Astrocyte (in vitro differentiated cells and primary cell): Measurements from ENCODE around the gene SPATA9. TPM values are rescaled to one million over a fixed set of nuclear protein-coding genes. Genes with fewer than 3 reads are reported as not detected.

Experiments
- DNase-seq: peaks from one replicate; pipeline ENCODE4 v3.0.0-alpha.2; 2010; ENCODE audit warnings: low read depth
- FAIRE-seq: peaks from 2 replicates; lab custom pipeline; 2011; peaks lifted over from hg19 to GRCh38; lab: Jason Lieb, UNC
- H2AFZ ChIP-seq: 2 replicates; pipeline ENCODE4 v1.6.0; 2012; ENCODE audit warnings: low read depth, low read length, inconsistent platforms
- H3K27ac ChIP-seq: 2 replicates; pipeline ENCODE4 v1.5.1; 2011; ENCODE audit warnings: low read depth, low read length, inconsistent platforms
- H3K27me3 ChIP-seq: 2 replicates; pipeline ENCODE4 v1.6.0; 2011; ENCODE audit warnings: low read length, inconsistent platforms; ENCODE audit not compliant: insufficient read depth
- H3K36me3 ChIP-seq: 2 replicates; pipeline ENCODE4 v1.5.1; 2011; ENCODE audit warnings: low read length, inconsistent platforms; ENCODE audit not compliant: insufficient read depth
- H3K4me1 ChIP-seq: 2 replicates; pipeline ENCODE4 v1.5.1; 2011; ENCODE audit warnings: low read length, inconsistent platforms; ENCODE audit not compliant: insufficient read depth
- H3K4me2 ChIP-seq: 2 replicates; pipeline ENCODE4 v1.6.0; 2012; ENCODE audit warnings: low read length, inconsistent platforms
- H3K4me3 ChIP-seq: 2 replicates; pipeline ENCODE4 v1.5.1; 2011; ENCODE audit warnings: low read depth, mild to moderate bottlenecking, low read length, inconsistent platforms; ENCODE audit not compliant: insufficient read depth
- H3K79me2 ChIP-seq: 2 replicates; pipeline ENCODE4 v1.6.0; 2012; ENCODE audit warnings: mild to moderate bottlenecking, low read length, inconsistent platforms; ENCODE audit not compliant: insufficient read depth
- H3K9ac ChIP-seq: 2 replicates; pipeline ENCODE4 v1.6.0; 2012; ENCODE audit warnings: mild to moderate bottlenecking, low read length, inconsistent platforms
- H3K9me3 ChIP-seq: 2 replicates; pipeline ENCODE4 v1.5.1; 2012; ENCODE audit warnings: low read depth, mild to moderate bottlenecking, low read length, inconsistent platforms; ENCODE audit not compliant: insufficient read depth
- H4K20me1 ChIP-seq: 2 replicates; pipeline ENCODE4 v1.6.0; 2012; ENCODE audit warnings: low read length, inconsistent platforms; ENCODE audit not compliant: insufficient read depth
- H3K27ac Mint-ChIP-seq: one replicate; pipeline ENCODE4 v1.8.0; 2021; ENCODE audit warnings: mild to moderate bottlenecking, mixed read lengths; ENCODE audit not compliant: unreplicated experiment
- H3K27me3 Mint-ChIP-seq: one replicate; pipeline ENCODE4 v1.8.0; 2021; ENCODE audit warnings: low read depth, mixed read lengths; ENCODE audit not compliant: unreplicated experiment
- H3K36me3 Mint-ChIP-seq: one replicate; pipeline ENCODE4 v1.8.0; 2021; ENCODE audit warnings: low read depth, mixed read lengths; ENCODE audit not compliant: unreplicated experiment
- H3K4me1 Mint-ChIP-seq: one replicate; pipeline ENCODE4 v1.8.0; 2021; ENCODE audit warnings: low read depth, mixed read lengths; ENCODE audit not compliant: unreplicated experiment
- H3K4me3 Mint-ChIP-seq: one replicate; pipeline ENCODE4 v1.8.0; 2021; ENCODE audit warnings: mild to moderate bottlenecking, moderate library complexity, mixed read lengths; ENCODE audit not compliant: unreplicated experiment
- H3K9me3 Mint-ChIP-seq: one replicate; pipeline ENCODE4 v1.8.0; 2021; ENCODE audit warnings: mild to moderate bottlenecking, mixed read lengths; ENCODE audit not compliant: unreplicated experiment
- CTCF ChIP-seq: IDR thresholded peaks from 2 replicates; pipeline ENCODE4 v1.5.1; 2011; ENCODE audit warnings: low read depth, mild to moderate bottlenecking, inconsistent platforms, low read length, moderate library complexity; ENCODE audit not compliant: insufficient read depth
- EZH2 ChIP-seq: IDR thresholded peaks from 2 replicates; pipeline ENCODE4 v1.6.1; 2012; ENCODE audit warnings: mild to moderate bottlenecking, low read length, inconsistent platforms; ENCODE audit not compliant: insufficient read depth
- total RNA-seq: library from RNA; stranded (reverse); gene quantifications from 2 replicates; pipeline ENCODE4 v1.2.1, GENCODE V29; 2021

The SPATA9 gene
- total RNA-seq, 1 donor from 2014 or later, result 0.98 TPM

DNA sequence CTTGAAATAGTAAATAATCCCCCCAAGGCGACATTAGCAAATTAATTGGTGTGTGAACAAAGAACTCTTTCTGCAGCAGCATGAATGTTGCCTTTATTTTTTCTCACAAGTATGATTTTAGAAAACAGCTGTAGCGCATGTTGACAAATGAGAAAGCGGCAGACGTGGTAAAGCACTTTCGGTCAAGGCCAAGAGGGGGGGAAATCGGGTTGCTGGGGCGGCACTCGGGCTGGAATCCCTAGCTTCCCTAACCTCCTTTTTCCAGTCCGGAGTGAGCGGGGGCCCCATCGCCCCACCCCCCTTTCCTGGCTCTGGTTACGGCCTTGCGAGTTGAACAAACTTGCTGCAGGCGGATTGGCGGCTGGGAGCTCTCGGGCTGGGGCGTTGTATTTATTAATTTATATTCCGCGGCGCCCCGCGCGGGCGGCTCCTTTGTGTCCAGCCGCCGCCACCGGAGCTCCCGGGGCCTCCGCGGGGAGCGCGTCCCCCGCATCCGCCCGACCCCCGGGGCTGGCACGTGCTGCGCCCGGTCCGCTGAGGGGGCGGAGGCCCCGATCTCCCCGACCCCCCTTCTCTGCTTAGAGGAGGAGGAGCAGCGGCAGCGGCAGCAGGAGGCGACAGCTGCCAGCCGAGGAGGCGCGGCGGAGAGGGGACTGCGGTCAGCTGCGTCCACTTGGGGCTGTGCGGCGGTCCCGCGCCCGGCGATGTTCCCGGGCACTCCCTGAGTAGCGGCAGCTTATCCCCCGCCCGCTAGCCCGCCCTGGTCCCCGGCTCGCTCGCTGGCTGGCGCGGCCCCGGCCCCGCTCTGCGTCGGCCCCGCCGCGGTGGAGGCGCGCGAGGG, 48.2 kb upstream of the SPATA9 start, which contains the start of gene RHOBTB3:
Gene RHOBTB3 (plus strand): TSS at position 607 of the 841 bp plus-strand sequence. CDS start 347 bp downstream, outside the sequence.
- Mint-ChIP-seq H3K9me3 (peaks cover 1% of the 10 kb centered on the region), H3K27me3 (no peaks in the 10 kb centered on the region), H3K27ac (peak within 1 kb of the TSS; percentile 97), H3K4me3 (peak within 1 kb of the TSS; percentile 99), H3K4me1 (peaks cover 48% of the 10 kb centered on the region), H3K36me3 (peaks cover 8% of the 10 kb centered on the region)
- H3K36me3 ChIP-seq, result peaks cover 3% of the 10 kb centered on the region
- H3K4me1 ChIP-seq, result peaks cover 23% of the 10 kb centered on the region
- TF ChIP-seq CTCF (no peak), EZH2 (no peak)
- peak within 1 kb of the TSS; percentile 66 for H2AFZ ChIP-seq
- H3K27ac ChIP-seq, result peak within 1 kb of the TSS; percentile 86
- peak within 1 kb of the TSS; percentile 94 for H3K4me3 ChIP-seq
- no peak for FAIRE-seq
- peak within 1 kb of the TSS; percentile 94 for H3K9ac ChIP-seq
- H3K27me3 ChIP-seq, result no peaks in the 10 kb centered on the region
- H3K4me2 ChIP-seq, result peak within 1 kb of the TSS; percentile 90
- H3K79me2 ChIP-seq, result peaks cover 48% of the 10 kb centered on the region
- DNase-seq, result peak; percentile 90
- peaks cover 11% of the 10 kb centered on the region for H4K20me1 ChIP-seq
- H3K9me3 ChIP-seq, result no peaks in the 10 kb centered on the region

GRCh38 chr5:95730011-95730700, 47.4 kb upstream of the SPATA9 start:
- peak overlapping the region; percentile 94 for H3K4me3 ChIP-seq
- H3K4me1 Mint-ChIP-seq, result peaks cover 46% of the 10 kb centered on the region
- no peaks in the 10 kb centered on the region for H3K9me3 ChIP-seq
- H3K79me2 ChIP-seq, result peaks cover 40% of the 10 kb centered on the region
- H3K9ac ChIP-seq, result peak overlapping the region; percentile 94
- no peak for TF ChIP-seq EZH2
- TF ChIP-seq CTCF, result no peak
- no peaks in the 10 kb centered on the region for H3K27me3 Mint-ChIP-seq
- peaks cover 3% of the 10 kb centered on the region for H3K36me3 ChIP-seq
- peak overlapping the region; percentile 95 for H3K27ac Mint-ChIP-seq
- H2AFZ ChIP-seq, result peak overlapping the region; percentile 59
- H3K4me2 ChIP-seq, result peak overlapping the region; percentile 90
- DNase-seq (no peak), FAIRE-seq (no peak)
- peaks cover 8% of the 10 kb centered on the region for H3K36me3 Mint-ChIP-seq
- H4K20me1 ChIP-seq, result peaks cover 9% of the 10 kb centered on the region
- peak overlapping the region; percentile 86 for H3K27ac ChIP-seq
- peaks cover 1% of the 10 kb centered on the region for H3K9me3 Mint-ChIP-seq
- H3K4me1 ChIP-seq, result peaks cover 31% of the 10 kb centered on the region
- peak overlapping the region; percentile 89 for H3K4me3 Mint-ChIP-seq
- no peaks in the 10 kb centered on the region for H3K27me3 ChIP-seq
